GM08714 (cell line): ENCODE data around the gene TTC33.

Experiments used
- H3K4me3 ChIP-seq: fragments of 200-500 bp; sonication (Bioruptor generic); 2 replicates; pipeline ENCODE4 v1.5.1; 2014; ENCODE audit warnings: mild to moderate bottlenecking, low read length, inconsistent platforms
- ZNF274 ChIP-seq: IDR thresholded peaks from 2 replicates; pipeline ENCODE4 v1.6.1; 2012; ENCODE audit warnings: mild to moderate bottlenecking, low read depth, low read length

Gene TTC33

GRCh38 chr5:40682154-40683017 lies 73.4 kb downstream of the TTC33 start:
- TF ChIP-seq ZNF274 = no peak
- H3K4me3 ChIP-seq = peak overlapping the region; percentile 80

- H3K4me3 ChIP-seq = peak overlapping the region; percentile 80
- TF ChIP-seq ZNF274 = no peak
Observed at GRCh38 chr5:40681363-40682153, 74.2 kb downstream of the TTC33 start.

- TF ChIP-seq ZNF274 = no peak
- H3K4me3 ChIP-seq = peak overlapping the region; percentile 80
Observed at GRCh38 chr5:40680741-40681362, 74.9 kb downstream of the TTC33 start.

GRCh38 chr5:40679913-40680681 lies 75.7 kb downstream of the TTC33 start, which contains the start of gene PTGER4:
PTGER4 (plus strand) TSS chr5:40679915; CDS start chr5:40680994, 1,079 bp downstream.
- H3K4me3 ChIP-seq = peak within 1 kb of the TSS; percentile 80

GRCh38 chr5:40679148-40679912 lies 76.4 kb downstream of the TTC33 start:
- peak overlapping the region; percentile 80 for H3K4me3 ChIP-seq
- TF ChIP-seq ZNF274 = no peak

More at GRCh38 chr5:40679913-40680681, 75.7 kb downstream of the TTC33 start, which contains the start of gene PTGER4:
- TF ChIP-seq ZNF274 = no peak

GRCh38 chr5:40678460-40679147 lies 77.2 kb downstream of the TTC33 start:
- TF ChIP-seq ZNF274 = no peak

GRCh38 chr5:40678026-40678425 lies 77.7 kb downstream of the TTC33 start:
- TF ChIP-seq ZNF274 = no peak
- H3K4me3 ChIP-seq = no peak overlapping the region

More at GRCh38 chr5:40678460-40679147, 77.2 kb downstream of the TTC33 start:
- H3K4me3 ChIP-seq = peak overlapping the region; percentile 70

GRCh38 chr5:40677456-40677855 lies 78.3 kb downstream of the TTC33 start:
- no peak overlapping the region for H3K4me3 ChIP-seq
- no peak for TF ChIP-seq ZNF274

- H3K4me3 ChIP-seq = no peak overlapping the region
- TF ChIP-seq ZNF274 = no peak
Observed at GRCh38 chr5:40676613-40677343, 79.0 kb downstream of the TTC33 start.

- H3K4me3 ChIP-seq = no peak overlapping the region
- no peak for TF ChIP-seq ZNF274
Observed at GRCh38 chr5:40675396-40676133, 80.2 kb downstream of the TTC33 start.

GRCh38 chr5:40674661-40675235 lies 81.0 kb downstream of the TTC33 start:
- no peak for TF ChIP-seq ZNF274
- no peak overlapping the region for H3K4me3 ChIP-seq
